DOHH2 (cell line): ENCODE measurements around the gene MRPL51.
A peak's percentile ranks its signal among the peaks of the same experiment; 100 is the strongest.

Source experiments
- H3F3A ChIP-seq: fragments of 200-600 bp; sonication (generic), shearing (Covaris generic); 2 replicates; pipeline ENCODE4 v1.6.0; 2016; ENCODE audit warnings: antibody characterized with exemption, mild to moderate bottlenecking; ENCODE audit not compliant: control insufficient read depth, insufficient read depth
- H3K27ac ChIP-seq: fragments of 200-600 bp; sonication (generic); 2 replicates; pipeline ENCODE4 v1.5.1; 2014; ENCODE audit warnings: low read depth, mild to moderate bottlenecking, low read length, moderate library complexity
- H3K27me3 ChIP-seq: fragments of 200-600 bp; sonication (generic); 2 replicates; pipeline ENCODE4 v1.6.1; 2014; ENCODE audit warnings: mild to moderate bottlenecking, low read length, mixed read lengths; ENCODE audit not compliant: control insufficient read depth
- H3K36me3 ChIP-seq: fragments of 200-600 bp; sonication (generic); 2 replicates; pipeline ENCODE4 v1.6.1; 2014; ENCODE audit warnings: mild to moderate bottlenecking, low read length, moderate library complexity, mixed read lengths; ENCODE audit not compliant: control insufficient read depth
- H3K4me1 ChIP-seq: fragments of 200-600 bp; sonication (generic); 2 replicates; pipeline ENCODE4 v1.6.1; 2014; ENCODE audit warnings: mild to moderate bottlenecking, low read length, mixed read lengths; ENCODE audit not compliant: control insufficient read depth
- H3K4me2 ChIP-seq: fragments of 200-600 bp; sonication (generic); 2 replicates; pipeline ENCODE4 v1.6.0; 2014; ENCODE audit warnings: mild to moderate bottlenecking, low read length, moderate library complexity
- H3K4me3 ChIP-seq: fragments of 200-600 bp; sonication (generic); 2 replicates; pipeline ENCODE4 v1.5.1; 2014; ENCODE audit warnings: mild to moderate bottlenecking, low read length, mixed read lengths
- H3K79me2 ChIP-seq: fragments of 200-600 bp; sonication (generic); 2 replicates; pipeline ENCODE4 v1.6.1; 2014; ENCODE audit warnings: mild to moderate bottlenecking, low read length, mixed read lengths; ENCODE audit not compliant: control insufficient read depth
- H3K9me2 ChIP-seq: fragments of 200-600 bp; sonication (generic); replicated peaks from 2 replicates; pipeline ENCODE4 v1.6.1; 2014; ENCODE audit warnings: mild to moderate bottlenecking, low read length, mixed read lengths; ENCODE audit not compliant: control insufficient read depth
- H3K9me3 ChIP-seq: fragments of 200-600 bp; sonication (generic); 2 replicates; pipeline ENCODE4 v1.6.1; 2014; ENCODE audit warnings: antibody characterized with exemption, low read length, mixed read lengths; ENCODE audit not compliant: control insufficient read depth, insufficient read depth
- H4K20me1 ChIP-seq: fragments of 200-600 bp; sonication (generic); 2 replicates; pipeline ENCODE4 v1.6.0; 2014; ENCODE audit warnings: low read depth, mild to moderate bottlenecking, antibody characterized with exemption, low read length, moderate library complexity; ENCODE audit not compliant: control insufficient read depth, insufficient read depth
- CTCF ChIP-seq: fragments of 200-600 bp; sonication (generic); IDR thresholded peaks from one replicate; pipeline ENCODE4 v1.5.1; 2014; ENCODE audit warnings: antibody characterized with exemption, mild to moderate bottlenecking, low read depth, low read length; ENCODE audit not compliant: poor library complexity, severe bottlenecking
- EZH2phosphoT487 ChIP-seq: fragments of 200-600 bp; sonication (generic); IDR thresholded peaks from 2 replicates; pipeline ENCODE4 v1.6.1; 2017; ENCODE audit warnings: borderline replicate concordance, mild to moderate bottlenecking, antibody characterized with exemption, low read length, moderate library complexity, mixed read lengths

MRPL51 gene

DNA sequence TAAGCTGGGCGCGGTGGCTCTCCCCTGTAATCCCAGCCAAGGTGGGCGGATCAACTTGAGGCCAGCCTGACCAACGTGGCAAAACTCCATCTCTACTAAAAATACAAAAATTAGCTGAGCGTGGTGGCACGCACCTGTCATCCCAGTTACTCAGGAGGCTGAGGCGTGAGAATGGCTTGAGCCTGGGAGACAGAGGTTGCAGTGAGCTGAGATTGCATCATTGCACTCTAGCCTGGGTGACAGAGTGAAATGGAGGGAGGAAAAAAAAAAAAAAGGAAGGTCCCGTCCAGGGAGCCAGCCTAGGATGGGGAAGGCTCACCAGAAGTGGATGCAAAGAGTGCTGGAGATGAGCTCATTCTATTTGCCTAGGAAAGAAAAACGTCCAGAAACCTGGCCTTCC is 50.2 kb downstream of the MRPL51 start:
- Histone ChIP-seq H3F3A (peaks cover 34% of the 10 kb centered on the region), H3K36me3 (peaks cover 24% of the 10 kb centered on the region), H3K79me2 (peaks cover 35% of the 10 kb centered on the region), H3K4me1 (peaks cover 63% of the 10 kb centered on the region), H3K27me3 (no peaks in the 10 kb centered on the region), H3K4me2 (peak overlapping the region; percentile 92), H3K9me3 (no peaks in the 10 kb centered on the region), H3K4me3 (peak overlapping the region; percentile 90), H3K9me2 (no peaks in the 10 kb centered on the region), H3K27ac (peak overlapping the region; percentile 92), H4K20me1 (no peaks in the 10 kb centered on the region)
- TF ChIP-seq CTCF (no peak), EZH2phosphoT487 (no peak)
